HepG2 (cell line): ENCODE measurements around the gene RBCK1. TPM values are rescaled to one million over a fixed set of nuclear protein-coding genes. Genes with fewer than 3 reads are reported as not detected.

Source experiments
- AKAP8 ChIP-seq: sonication (generic); formaldehyde crosslinking; IDR thresholded peaks from 2 replicates; pipeline ENCODE4 v1.5.1; 2020; ENCODE audit warnings: mild to moderate bottlenecking, missing genetic modification reagents
- ATF1 ChIP-seq: IDR thresholded peaks from 2 replicates; pipeline ENCODE4 v1.6.1; 2016; ENCODE audit warnings: mild to moderate bottlenecking, control low read depth
- CBX1 ChIP-seq: IDR thresholded peaks from one replicate; pipeline ENCODE4 v1.6.1; 2016; ENCODE audit warnings: antibody characterized with exemption, low read depth
- DNMT3B ChIP-seq: conservative IDR thresholded peaks from 2 replicates; pipeline ENCODE4 v1.6.1; 2016; ENCODE audit warnings: missing biosample characterization, control low read depth
- DR1 ChIP-seq: sonication (generic); formaldehyde crosslinking; IDR thresholded peaks from 2 replicates; pipeline ENCODE4 v1.8.0; 2021; ENCODE audit warnings: mild to moderate bottlenecking, missing genetic modification reagents, inconsistent platforms
- HOXA7 ChIP-seq: sonication (generic); formaldehyde crosslinking; IDR thresholded peaks from 2 replicates; pipeline ENCODE4 v1.8.1; 2022; ENCODE audit warnings: mild to moderate bottlenecking, missing genetic modification reagents, moderate library complexity
- MXD4 ChIP-seq: IDR thresholded peaks from 2 replicates; pipeline ENCODE4 v1.6.1; 2016; ENCODE audit warnings: mild to moderate bottlenecking, missing biosample characterization, missing genetic modification reagents
- RFX3 ChIP-seq: IDR thresholded peaks from 2 replicates; pipeline ENCODE4 v1.6.1; 2016; ENCODE audit warnings: missing biosample characterization, missing genetic modification reagents
- STAT5B ChIP-seq: sonication (generic); formaldehyde crosslinking; IDR thresholded peaks from 2 replicates; pipeline ENCODE4 v1.4.0; 2020; ENCODE audit warnings: missing genetic modification reagents
- ZFP82 ChIP-seq: sonication (generic); formaldehyde crosslinking; IDR thresholded peaks from 2 replicates; pipeline ENCODE4 v1.5.1; 2020; ENCODE audit warnings: mild to moderate bottlenecking, missing genetic modification reagents, borderline replicate concordance
- ZMYM3 ChIP-seq: sonication (generic); formaldehyde crosslinking; IDR thresholded peaks from 2 replicates; pipeline ENCODE4 v1.5.1; 2020; ENCODE audit warnings: mild to moderate bottlenecking, missing genetic modification reagents
- ZNF282 ChIP-seq: fragments of 450-650 bp; IDR thresholded peaks from 2 replicates; pipeline ENCODE4 v1.6.1; 2018; ENCODE audit not compliant: partially characterized antibody
- ZNF333 ChIP-seq: sonication (generic); formaldehyde crosslinking; IDR thresholded peaks from 2 replicates; pipeline ENCODE4 v1.4.0; 2020; ENCODE audit warnings: mild to moderate bottlenecking, missing genetic modification reagents, borderline replicate concordance
- ZNF543 ChIP-seq: sonication (generic); formaldehyde crosslinking; IDR thresholded peaks from 2 replicates; pipeline ENCODE4 v1.4.0; 2020; ENCODE audit warnings: mild to moderate bottlenecking, missing genetic modification reagents
- ZNF7 ChIP-seq: IDR thresholded peaks from 2 replicates; pipeline ENCODE4 v1.6.1; 2016; ENCODE audit warnings: missing biosample characterization, missing genetic modification reagents
- polyA plus RNA-seq, 8 experiments: library from polyadenylated mRNA; depleted of rRNA in 3 of 8; stranded (reverse) in 7 of 8; unstranded in 1 of 8; fragments of >200 nt; fragmentation: Illumina TruSeq in 4 of 8; extraction: Trizol in 4 of 8; gene quantifications; 2 replicates each; pipeline versions ENCODE4 v1.2.1 to v1.2.3, GENCODE V29; 2011 to 2016; ENCODE audit warnings: low read depth in 4 of 8, missing spikeins in 1 of 8, mixed read lengths in 1 of 8; ENCODE audit not compliant: insufficient read depth in 1 of 8
- total RNA-seq, 5 experiments: library from RNA; depleted of rRNA; stranded (reverse); fragments of >200 nt; fragmentation: Illumina TruSeq; extraction: Trizol; gene quantifications; 2 replicates each; pipeline ENCODE4 v1.2.3, GENCODE V29; 2016; ENCODE audit warnings: low read depth in 1 of 5
- TF ChIP-seq, protein P1 (sequence below): sonication (generic); formaldehyde crosslinking; IDR thresholded peaks from 2 replicates; pipeline ENCODE4 v1.8.1; 2023; ENCODE audit warnings: missing genetic modification reagents, mild to moderate bottlenecking, borderline replicate concordance
- TF ChIP-seq, protein P2 (sequence below), 2 experiments: sonication (generic) in 1 of 2; formaldehyde crosslinking in 1 of 2; IDR thresholded peaks; 2 replicates each; pipeline versions ENCODE4 v1.4.0 to v1.6.1; 2018 to 2020; ENCODE audit warnings: missing genetic modification reagents in 2 of 2, borderline replicate concordance in 1 of 2, low read depth in 1 of 2, mild to moderate bottlenecking in 1 of 2, missing biosample characterization in 1 of 2
- TF ChIP-seq, protein P3 (sequence below): sonication (generic); formaldehyde crosslinking; IDR thresholded peaks from 2 replicates; pipeline ENCODE4 v1.4.0; 2020; ENCODE audit warnings: missing genetic modification reagents
- TF ChIP-seq, protein P4 (sequence below): sonication (generic); formaldehyde crosslinking; IDR thresholded peaks from 2 replicates; pipeline ENCODE4 v1.5.0; 2020; ENCODE audit warnings: mild to moderate bottlenecking, missing genetic modification reagents, borderline replicate concordance
- TF ChIP-seq, protein P5 (sequence below): sonication (generic); formaldehyde crosslinking; IDR thresholded peaks from 2 replicates; pipeline ENCODE4 v1.8.0; 2022; ENCODE audit warnings: mild to moderate bottlenecking, missing genetic modification reagents, moderate library complexity

RBCK1 gene
- total and polyA plus RNA-seq, 2 of the 13 experiments (the other 11 are each of a cell fraction or from before 2014, with no cell fraction given), result 149 to 215 TPM

DNA sequence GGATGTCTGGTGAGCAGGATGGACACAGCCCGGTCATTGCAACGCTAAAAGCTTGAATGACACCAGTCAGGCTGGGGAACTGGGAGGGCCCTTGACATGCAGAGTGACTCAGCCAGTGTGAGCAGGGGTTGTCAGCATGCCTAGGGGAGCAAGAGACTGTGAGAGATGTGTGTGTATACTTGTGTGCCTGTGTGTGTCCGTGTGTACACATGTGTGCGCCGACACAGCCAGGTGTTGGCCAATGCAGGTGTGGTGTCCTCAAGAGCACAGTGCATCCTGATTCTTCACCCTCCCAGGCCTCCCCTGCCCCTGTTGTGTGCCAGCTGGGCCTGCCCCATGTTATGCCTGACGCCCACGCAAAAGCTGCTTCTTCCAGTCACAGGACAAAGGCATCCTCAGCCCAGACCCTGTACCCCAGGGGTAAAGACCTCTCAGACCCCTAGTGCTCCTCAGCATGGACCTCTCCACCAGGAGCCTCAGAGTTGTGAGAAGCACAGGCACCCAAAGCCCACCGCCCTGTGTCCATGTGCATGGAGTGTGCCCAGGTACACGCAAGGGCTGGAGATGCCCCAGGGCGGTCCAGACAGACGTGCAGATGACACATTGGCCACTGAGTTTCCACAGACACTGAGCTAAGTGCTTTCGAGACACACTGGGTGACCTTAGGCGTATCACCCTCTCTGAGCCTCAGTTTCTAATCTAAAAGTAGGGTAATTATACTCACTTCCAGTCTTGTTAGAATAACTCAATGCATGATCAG is 44.6 kb upstream of the RBCK1 start (continued):
- TF ChIP-seq, protein P1, sequence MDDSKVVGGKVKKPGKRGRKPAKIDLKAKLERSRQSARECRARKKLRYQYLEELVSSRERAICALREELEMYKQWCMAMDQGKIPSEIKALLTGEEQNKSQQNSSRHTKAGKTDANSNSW, result no peak
- TF ChIP-seq MXD4 (CRISPR knock-in tag) (no peak), DR1 (CRISPR knock-in tag) (no peak), ZNF543 (CRISPR knock-in tag) (no peak), DNMT3B (peak; percentile 73; the same call in 1 of the 2 replicates), AKAP8 (CRISPR knock-in tag) (no peak), ZNF282 (no peak), ZNF7 (CRISPR knock-in tag) (no peak), RFX3 (CRISPR knock-in tag) (no peak), CBX1 (no peak), ATF1 (CRISPR knock-in tag) (no peak), ZMYM3 (no peak), HOXA7 (no peak), STAT5B (CRISPR knock-in tag) (no peak), ZNF333 (CRISPR knock-in tag) (no peak), ZFP82 (CRISPR knock-in tag) (no peak)
- TF ChIP-seq, protein P2, sequence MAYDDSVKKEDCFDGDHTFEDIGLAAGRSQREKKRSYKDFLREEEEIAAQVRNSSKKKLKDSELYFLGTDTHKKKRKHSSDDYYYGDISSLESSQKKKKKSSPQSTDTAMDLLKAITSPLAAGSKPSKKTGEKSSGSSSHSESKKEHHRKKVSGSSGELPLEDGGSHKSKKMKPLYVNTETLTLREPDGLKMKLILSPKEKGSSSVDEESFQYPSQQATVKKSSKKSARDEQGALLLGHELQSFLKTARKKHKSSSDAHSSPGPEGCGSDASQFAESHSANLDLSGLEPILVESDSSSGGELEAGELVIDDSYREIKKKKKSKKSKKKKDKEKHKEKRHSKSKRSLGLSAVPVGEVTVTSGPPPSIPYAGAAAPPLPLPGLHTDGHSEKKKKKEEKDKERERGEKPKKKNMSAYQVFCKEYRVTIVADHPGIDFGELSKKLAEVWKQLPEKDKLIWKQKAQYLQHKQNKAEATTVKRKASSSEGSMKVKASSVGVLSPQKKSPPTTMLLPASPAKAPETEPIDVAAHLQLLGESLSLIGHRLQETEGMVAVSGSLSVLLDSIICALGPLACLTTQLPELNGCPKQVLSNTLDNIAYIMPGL (CRISPR knock-in tag; IDR thresholded peaks at IDR 0.05; ENCODE audit: borderline replicate concordance in 1 of 2, low read depth in 1 of 2), result no peak
- TF ChIP-seq, protein P3, sequence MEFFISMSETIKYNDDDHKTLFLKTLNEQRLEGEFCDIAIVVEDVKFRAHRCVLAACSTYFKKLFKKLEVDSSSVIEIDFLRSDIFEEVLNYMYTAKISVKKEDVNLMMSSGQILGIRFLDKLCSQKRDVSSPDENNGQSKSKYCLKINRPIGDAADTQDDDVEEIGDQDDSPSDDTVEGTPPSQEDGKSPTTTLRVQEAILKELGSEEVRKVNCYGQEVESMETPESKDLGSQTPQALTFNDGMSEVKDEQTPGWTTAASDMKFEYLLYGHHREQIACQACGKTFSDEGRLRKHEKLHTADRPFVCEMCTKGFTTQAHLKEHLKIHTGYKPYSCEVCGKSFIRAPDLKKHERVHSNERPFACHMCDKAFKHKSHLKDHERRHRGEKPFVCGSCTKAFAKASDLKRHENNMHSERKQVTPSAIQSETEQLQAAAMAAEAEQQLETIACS (CRISPR knock-in tag), result no peak
- TF ChIP-seq, protein P4, sequence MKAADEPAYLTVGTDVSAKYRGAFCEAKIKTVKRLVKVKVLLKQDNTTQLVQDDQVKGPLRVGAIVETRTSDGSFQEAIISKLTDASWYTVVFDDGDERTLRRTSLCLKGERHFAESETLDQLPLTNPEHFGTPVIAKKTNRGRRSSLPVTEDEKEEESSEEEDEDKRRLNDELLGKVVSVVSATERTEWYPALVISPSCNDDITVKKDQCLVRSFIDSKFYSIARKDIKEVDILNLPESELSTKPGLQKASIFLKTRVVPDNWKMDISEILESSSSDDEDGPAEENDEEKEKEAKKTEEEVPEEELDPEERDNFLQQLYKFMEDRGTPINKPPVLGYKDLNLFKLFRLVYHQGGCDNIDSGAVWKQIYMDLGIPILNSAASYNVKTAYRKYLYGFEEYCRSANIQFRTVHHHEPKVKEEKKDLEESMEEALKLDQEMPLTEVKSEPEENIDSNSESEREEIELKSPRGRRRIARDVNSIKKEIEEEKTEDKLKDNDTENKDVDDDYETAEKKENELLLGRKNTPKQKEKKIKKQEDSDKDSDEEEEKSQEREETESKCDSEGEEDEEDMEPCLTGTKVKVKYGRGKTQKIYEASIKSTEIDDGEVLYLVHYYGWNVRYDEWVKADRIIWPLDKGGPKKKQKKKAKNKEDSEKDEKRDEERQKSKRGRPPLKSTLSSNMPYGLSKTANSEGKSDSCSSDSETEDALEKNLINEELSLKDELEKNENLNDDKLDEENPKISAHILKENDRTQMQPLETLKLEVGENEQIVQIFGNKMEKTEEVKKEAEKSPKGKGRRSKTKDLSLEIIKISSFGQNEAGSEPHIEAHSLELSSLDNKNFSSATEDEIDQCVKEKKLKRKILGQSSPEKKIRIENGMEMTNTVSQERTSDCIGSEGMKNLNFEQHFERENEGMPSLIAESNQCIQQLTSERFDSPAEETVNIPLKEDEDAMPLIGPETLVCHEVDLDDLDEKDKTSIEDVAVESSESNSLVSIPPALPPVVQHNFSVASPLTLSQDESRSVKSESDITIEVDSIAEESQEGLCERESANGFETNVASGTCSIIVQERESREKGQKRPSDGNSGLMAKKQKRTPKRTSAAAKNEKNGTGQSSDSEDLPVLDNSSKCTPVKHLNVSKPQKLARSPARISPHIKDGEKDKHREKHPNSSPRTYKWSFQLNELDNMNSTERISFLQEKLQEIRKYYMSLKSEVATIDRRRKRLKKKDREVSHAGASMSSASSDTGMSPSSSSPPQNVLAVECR (CRISPR knock-in tag), result peak; percentile 47
- TF ChIP-seq, protein P5, sequence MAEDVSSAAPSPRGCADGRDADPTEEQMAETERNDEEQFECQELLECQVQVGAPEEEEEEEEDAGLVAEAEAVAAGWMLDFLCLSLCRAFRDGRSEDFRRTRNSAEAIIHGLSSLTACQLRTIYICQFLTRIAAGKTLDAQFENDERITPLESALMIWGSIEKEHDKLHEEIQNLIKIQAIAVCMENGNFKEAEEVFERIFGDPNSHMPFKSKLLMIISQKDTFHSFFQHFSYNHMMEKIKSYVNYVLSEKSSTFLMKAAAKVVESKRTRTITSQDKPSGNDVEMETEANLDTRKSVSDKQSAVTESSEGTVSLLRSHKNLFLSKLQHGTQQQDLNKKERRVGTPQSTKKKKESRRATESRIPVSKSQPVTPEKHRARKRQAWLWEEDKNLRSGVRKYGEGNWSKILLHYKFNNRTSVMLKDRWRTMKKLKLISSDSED (CRISPR knock-in tag), result no peak
